DOHH2 (cell line): ENCODE measurements around the gene SLC35F6.

Experiments
- EZH2phosphoT487 ChIP-seq: fragments of 200-600 bp; sonication (generic); IDR thresholded peaks from 2 replicates; pipeline ENCODE4 v1.6.1; 2017; ENCODE audit warnings: borderline replicate concordance, mild to moderate bottlenecking, antibody characterized with exemption, low read length, moderate library complexity, mixed read lengths
- TF ChIP-seq, protein P1 (sequence below): fragments of 200-600 bp; sonication (generic); IDR thresholded peaks from one replicate; pipeline ENCODE4 v1.5.1; 2014; ENCODE audit warnings: antibody characterized with exemption, mild to moderate bottlenecking, low read depth, low read length; ENCODE audit not compliant: poor library complexity, severe bottlenecking

DNA sequence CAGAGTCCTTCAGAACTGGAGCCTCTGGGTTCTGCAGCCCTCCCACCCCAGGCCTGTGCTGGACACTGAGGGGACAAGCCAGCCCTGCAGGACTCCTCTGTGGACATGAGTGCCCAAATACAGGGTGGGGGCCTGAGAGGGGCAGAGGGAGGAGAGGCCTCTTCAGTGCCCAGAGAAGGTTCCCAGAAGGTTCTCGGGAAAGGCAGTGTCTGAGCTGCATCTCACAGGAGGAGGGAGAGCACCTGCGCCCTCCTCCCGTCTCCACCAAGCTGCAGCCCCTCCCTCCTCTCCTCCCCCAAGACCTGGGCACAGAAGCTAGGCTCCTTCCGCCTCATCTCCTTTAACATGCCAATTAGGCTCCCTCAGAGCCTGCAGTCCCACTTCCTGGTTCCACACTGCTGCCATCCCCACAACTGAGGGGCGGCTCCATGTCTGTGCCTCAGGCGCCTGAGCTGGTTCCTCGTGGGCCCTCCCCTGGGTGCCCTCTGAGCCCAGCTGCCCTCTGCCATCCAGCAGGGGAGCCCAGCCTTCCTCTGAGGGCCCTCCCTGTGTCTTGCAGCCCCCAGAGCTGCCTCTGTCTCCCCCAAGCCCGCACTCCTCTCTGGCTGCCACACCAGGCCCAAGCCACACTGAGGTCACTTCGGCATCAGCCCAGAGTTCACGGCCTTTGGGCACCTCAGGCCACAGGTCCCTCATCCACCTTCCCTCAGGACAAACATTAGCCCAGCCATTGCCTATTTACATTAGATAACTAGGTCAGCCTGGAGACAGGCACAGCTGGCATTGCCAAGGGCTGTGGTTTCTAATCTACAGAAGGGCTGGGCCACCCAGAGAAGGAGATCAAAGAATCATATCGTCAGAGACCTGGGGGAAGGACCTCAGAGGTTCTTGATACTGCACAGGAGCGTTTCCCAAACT lies 42.7 kb upstream of the SLC35F6 start:
- TF ChIP-seq, protein P1, sequence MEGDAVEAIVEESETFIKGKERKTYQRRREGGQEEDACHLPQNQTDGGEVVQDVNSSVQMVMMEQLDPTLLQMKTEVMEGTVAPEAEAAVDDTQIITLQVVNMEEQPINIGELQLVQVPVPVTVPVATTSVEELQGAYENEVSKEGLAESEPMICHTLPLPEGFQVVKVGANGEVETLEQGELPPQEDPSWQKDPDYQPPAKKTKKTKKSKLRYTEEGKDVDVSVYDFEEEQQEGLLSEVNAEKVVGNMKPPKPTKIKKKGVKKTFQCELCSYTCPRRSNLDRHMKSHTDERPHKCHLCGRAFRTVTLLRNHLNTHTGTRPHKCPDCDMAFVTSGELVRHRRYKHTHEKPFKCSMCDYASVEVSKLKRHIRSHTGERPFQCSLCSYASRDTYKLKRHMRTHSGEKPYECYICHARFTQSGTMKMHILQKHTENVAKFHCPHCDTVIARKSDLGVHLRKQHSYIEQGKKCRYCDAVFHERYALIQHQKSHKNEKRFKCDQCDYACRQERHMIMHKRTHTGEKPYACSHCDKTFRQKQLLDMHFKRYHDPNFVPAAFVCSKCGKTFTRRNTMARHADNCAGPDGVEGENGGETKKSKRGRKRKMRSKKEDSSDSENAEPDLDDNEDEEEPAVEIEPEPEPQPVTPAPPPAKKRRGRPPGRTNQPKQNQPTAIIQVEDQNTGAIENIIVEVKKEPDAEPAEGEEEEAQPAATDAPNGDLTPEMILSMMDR: no peak
- no peak for TF ChIP-seq EZH2phosphoT487
